ENCODE data around the gene TRAPPC10.

- no peak for TF ChIP-seq SUZ12 (IDR thresholded peaks at IDR 0.05; ENCODE audit: extremely low read depth, insufficient read depth, insufficient read length)
- TF ChIP-seq YY1 (IDR thresholded peaks at IDR 0.05; ENCODE audit: insufficient read depth, insufficient read length) = no peak
- TF ChIP-seq ZNF274 (IDR thresholded peaks at IDR 0.05; ENCODE audit: low read depth, low read length) = no peak
Observed at GRCh38 chr21:44066116-44066515, 54.0 kb downstream of the TRAPPC10 start.

All from NT2/D1 (cell line).